HEK293T (cell line): ENCODE results near the gene S100A13.

Experiments used
- CTCF ChIA-PET: fragments of 350-600 bp; formaldehyde crosslinking; extraction: SDS; loops from one replicate; lab custom pipeline; 2021; ENCODE audit warnings: antibody characterized with exemption, inconsistent platforms; lab: Yijun Ruan, JAX
- POLR2A ChIA-PET: fragments of 350-600 bp; formaldehyde crosslinking; extraction: SDS; loops from one replicate; lab custom pipeline; 2020; ENCODE audit warnings: antibody characterized with exemption, inconsistent platforms; lab: Yijun Ruan, JAX
- DNase-seq: peaks from one replicate; pipeline ENCODE4 v3.0.0; 2012; ENCODE audit warnings: mixed read lengths; ENCODE audit errors: extremely low spot score
- ARNT ChIP-seq: fragments of 450-650 bp; IDR thresholded peaks from 2 replicates; pipeline ENCODE4 v1.6.1; 2017; ENCODE audit warnings: mild to moderate bottlenecking
- BHLHE40 ChIP-seq: fragments of 450-650 bp; IDR thresholded peaks from 2 replicates; pipeline ENCODE4 v1.6.1; 2016; ENCODE audit warnings: mild to moderate bottlenecking, moderate library complexity, borderline replicate concordance
- CTBP1 ChIP-seq: fragments of 450-650 bp; IDR thresholded peaks from 2 replicates; pipeline ENCODE4 v1.6.1; 2016; ENCODE audit warnings: borderline replicate concordance
- ELF4 ChIP-seq: fragments of 450-650 bp; IDR thresholded peaks from 2 replicates; pipeline ENCODE4 v1.6.1; 2017; ENCODE audit warnings: antibody characterized with exemption
- FOXA1 ChIP-seq: fragments of 450-650 bp; IDR thresholded peaks from 2 replicates; pipeline ENCODE4 v1.6.1; 2016; ENCODE audit warnings: mild to moderate bottlenecking
- FOXK2 ChIP-seq: fragments of 450-650 bp; IDR thresholded peaks from 2 replicates; pipeline ENCODE4 v1.6.1; 2016; ENCODE audit warnings: mild to moderate bottlenecking
- FOXM1 ChIP-seq: fragments of 450-650 bp; IDR thresholded peaks from 2 replicates; pipeline ENCODE4 v1.6.1; 2017; ENCODE audit warnings: mild to moderate bottlenecking, borderline replicate concordance
- HDGF ChIP-seq: fragments of 450-650 bp; IDR thresholded peaks from 2 replicates; pipeline ENCODE4 v1.6.1; 2017; ENCODE audit warnings: antibody characterized with exemption, borderline replicate concordance
- L3MBTL2 ChIP-seq: fragments of 450-650 bp; conservative IDR thresholded peaks from 2 replicates; pipeline ENCODE4 v1.6.1; 2016; ENCODE audit warnings: mild to moderate bottlenecking
- LEF1 ChIP-seq: fragments of 450-650 bp; IDR thresholded peaks from 2 replicates; pipeline ENCODE4 v1.6.1; 2017; ENCODE audit warnings: mild to moderate bottlenecking, borderline replicate concordance
- NFRKB ChIP-seq: fragments of 450-650 bp; IDR thresholded peaks from 2 replicates; pipeline ENCODE4 v1.6.1; 2016; ENCODE audit warnings: mild to moderate bottlenecking, moderate library complexity
- PKNOX1 ChIP-seq: fragments of 450-650 bp; IDR thresholded peaks from 2 replicates; pipeline ENCODE4 v1.6.1; 2016
- SP1 ChIP-seq: fragments of 450-650 bp; IDR thresholded peaks from 2 replicates; pipeline ENCODE4 v1.6.1; 2017
- SUZ12 ChIP-seq: fragments of 450-650 bp; IDR thresholded peaks from 2 replicates; pipeline ENCODE4 v1.6.1; 2016; ENCODE audit warnings: mild to moderate bottlenecking
- TARDBP ChIP-seq: fragments of 450-650 bp; IDR thresholded peaks from 2 replicates; pipeline ENCODE4 v1.6.1; 2016
- ZNF384 ChIP-seq: fragments of 450-650 bp; IDR thresholded peaks from 2 replicates; pipeline ENCODE4 v1.6.1; 2016

The S100A13 gene

GRCh38 chr1:153571706-153572105, 55.6 kb downstream of the S100A13 start:
- CTCF ChIA-PET = interaction anchor here (0.6 to 5.8 kb wide), 6 partner anchors 21 to 61 kb away, joined by 3 to 60 read pairs (median 6); partner anchors contain the start of genes S100A1 and S100A13
- TF ChIP-seq ARNT (no peak), LEF1 (no peak), SUZ12 (no peak), FOXA1 (no peak), BHLHE40 (no peak), NFRKB (no peak), FOXM1 (no peak)
- POLR2A ChIA-PET = interaction anchor here (1.1 to 1.9 kb wide), 3 partner anchors 55 to 62 kb away, joined by 4 to 13 read pairs (median 11); partner anchors contain the start of genes CHTOP and S100A13
- no peak for DNase-seq

- TF ChIP-seq TARDBP (no peak), FOXA1 (no peak), HDGF (no peak), CTBP1 (no peak), L3MBTL2 (no peak), BHLHE40 (no peak), LEF1 (no peak), SP1 (no peak), ARNT (no peak), PKNOX1 (no peak), FOXK2 (no peak), SUZ12 (no peak), NFRKB (no peak), ZNF384 (no peak), FOXM1 (no peak), ELF4 (no peak)
- POLR2A ChIA-PET = interaction anchor here (1.6 to 1.7 kb wide), 2 partner anchors 56 to 63 kb away, joined by 7 to 8 read pairs; partner anchors contain the start of genes CHTOP, S100A1 and S100A13
- no peak for DNase-seq
- CTCF ChIA-PET = interaction anchor here (1.4 to 5.8 kb wide), 3 partner anchors 38 to 63 kb away, joined by 3 to 60 read pairs (median 15); partner anchors contain the start of genes CHTOP, S100A1 and S100A13
Observed at GRCh38 chr1:153570874-153571273, 56.4 kb downstream of the S100A13 start.

- POLR2A ChIA-PET = interaction anchor here (1.6 to 2.1 kb wide), 3 partner anchors 58 to 65 kb away, joined by 7 to 13 read pairs (median 8); partner anchors contain the start of genes CHTOP, S100A1 and S100A13
Observed at GRCh38 chr1:153569465-153569864, 57.8 kb downstream of the S100A13 start.

More at GRCh38 chr1:153569465-153569864, 57.8 kb downstream of the S100A13 start:
- no peak for DNase-seq
- TF ChIP-seq TARDBP (no peak), ZNF384 (no peak), NFRKB (no peak), L3MBTL2 (no peak), ELF4 (no peak), SUZ12 (no peak), FOXM1 (no peak), CTBP1 (no peak), LEF1 (no peak), FOXA1 (no peak), PKNOX1 (no peak)
- CTCF ChIA-PET = interaction anchor here (0.9 to 5.8 kb wide), 6 partner anchors 25 to 65 kb away, joined by 3 to 60 read pairs (median 12); partner anchors contain the start of genes CHTOP, S100A1, S100A13 and S100A4
